Endothelial cell of umbilical vein (primary cell): Measurements from ENCODE around the gene TPP2.

Experiments
- EZH2 ChIP-seq: IDR thresholded peaks from 2 replicates; pipeline ENCODE4 v1.6.1; 2012; ENCODE audit warnings: borderline replicate concordance, low read depth, mild to moderate bottlenecking, moderate library complexity, low read length, inconsistent platforms; ENCODE audit not compliant: severe bottlenecking
- JUN ChIP-seq: IDR thresholded peaks from 2 replicates; pipeline ENCODE4 v1.6.1; 2011; ENCODE audit warnings: borderline replicate concordance, low read depth; ENCODE audit not compliant: insufficient read length, insufficient read depth
- POLR2AphosphoS5 ChIP-seq: IDR thresholded peaks from 2 replicates; pipeline ENCODE4 v1.6.1; 2012; ENCODE audit warnings: low read depth, mild to moderate bottlenecking, control low read depth, low read length, moderate library complexity; ENCODE audit not compliant: insufficient read depth
- TF ChIP-seq, protein P1 (sequence below), 2 donors: IDR thresholded peaks; 1 replicate in 1 of 2; 2 replicates in 1 of 2; pipeline ENCODE4 v1.5.1; 2011; ENCODE audit warnings: low read length in 2 of 2, mild to moderate bottlenecking in 2 of 2, moderate library complexity in 2 of 2, control low read depth in 1 of 2, inconsistent platforms in 1 of 2, low read depth in 1 of 2; ENCODE audit not compliant: insufficient read depth in 1 of 2; ENCODE audit errors: extremely low read depth in 1 of 2
- TF ChIP-seq, protein P2 (sequence below): IDR thresholded peaks from 2 replicates; pipeline ENCODE4 v1.6.1; 2011; ENCODE audit not compliant: insufficient read depth, insufficient read length

DNA sequence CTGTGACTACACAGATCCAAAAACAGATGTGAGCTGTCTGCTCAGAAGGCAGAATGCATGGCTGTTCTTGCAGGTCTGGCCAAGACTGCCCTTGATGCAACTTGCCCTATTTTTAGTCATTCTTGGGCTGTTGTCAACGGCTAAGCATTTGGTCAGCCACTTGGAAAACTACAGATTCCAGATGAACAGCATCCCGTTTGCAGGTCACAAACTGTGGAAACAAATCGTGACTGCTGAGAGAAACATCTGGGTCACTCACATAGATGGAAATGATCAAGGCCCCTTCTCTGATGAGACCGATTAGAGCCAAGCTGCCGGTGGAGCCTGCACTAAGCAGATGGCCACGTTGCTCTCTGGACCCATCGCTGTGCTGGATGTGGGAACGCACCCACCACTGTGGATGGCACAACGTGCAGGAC lies 113.5 kb downstream of the TPP2 start:
- TF ChIP-seq JUN (no peak), POLR2AphosphoS5 (no peak), EZH2 (no peak)
- TF ChIP-seq, protein P1, sequence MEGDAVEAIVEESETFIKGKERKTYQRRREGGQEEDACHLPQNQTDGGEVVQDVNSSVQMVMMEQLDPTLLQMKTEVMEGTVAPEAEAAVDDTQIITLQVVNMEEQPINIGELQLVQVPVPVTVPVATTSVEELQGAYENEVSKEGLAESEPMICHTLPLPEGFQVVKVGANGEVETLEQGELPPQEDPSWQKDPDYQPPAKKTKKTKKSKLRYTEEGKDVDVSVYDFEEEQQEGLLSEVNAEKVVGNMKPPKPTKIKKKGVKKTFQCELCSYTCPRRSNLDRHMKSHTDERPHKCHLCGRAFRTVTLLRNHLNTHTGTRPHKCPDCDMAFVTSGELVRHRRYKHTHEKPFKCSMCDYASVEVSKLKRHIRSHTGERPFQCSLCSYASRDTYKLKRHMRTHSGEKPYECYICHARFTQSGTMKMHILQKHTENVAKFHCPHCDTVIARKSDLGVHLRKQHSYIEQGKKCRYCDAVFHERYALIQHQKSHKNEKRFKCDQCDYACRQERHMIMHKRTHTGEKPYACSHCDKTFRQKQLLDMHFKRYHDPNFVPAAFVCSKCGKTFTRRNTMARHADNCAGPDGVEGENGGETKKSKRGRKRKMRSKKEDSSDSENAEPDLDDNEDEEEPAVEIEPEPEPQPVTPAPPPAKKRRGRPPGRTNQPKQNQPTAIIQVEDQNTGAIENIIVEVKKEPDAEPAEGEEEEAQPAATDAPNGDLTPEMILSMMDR (IDR thresholded peaks at IDR 0.05; ENCODE audit: extremely low read depth in 1 of 2, insufficient read depth in 1 of 2, low read depth in 1 of 2, low read length in 2 of 2): no peak
- TF ChIP-seq, protein P2, sequence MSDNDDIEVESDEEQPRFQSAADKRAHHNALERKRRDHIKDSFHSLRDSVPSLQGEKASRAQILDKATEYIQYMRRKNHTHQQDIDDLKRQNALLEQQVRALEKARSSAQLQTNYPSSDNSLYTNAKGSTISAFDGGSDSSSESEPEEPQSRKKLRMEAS: no peak
